Parathyroid adenoma (tissue), 2 donors: ENCODE data around the gene CKB.
"Not testable (repeated sequence)": the region's sequence is repeated elsewhere in the genome, so short reads cannot be mapped to it uniquely, and the experiment has no call there.

Experiments used
- H2AFZ ChIP-seq: fragments of 300-600 bp; sonication (generic); one replicate; pipeline ENCODE4 v1.7.0; 2017; ENCODE audit warnings: antibody characterized with exemption, mild to moderate bottlenecking
- H3K27ac ChIP-seq: fragments of 300-600 bp; sonication (generic); one replicate; pipeline ENCODE4 v1.7.0; 2017
- H3K27me3 ChIP-seq: fragments of 300-600 bp; sonication (generic); one replicate; pipeline ENCODE4 v1.7.0; 2017; ENCODE audit warnings: low read length; ENCODE audit not compliant: control insufficient read depth, insufficient read depth
- H3K36me3 ChIP-seq: fragments of 300-600 bp; sonication (generic); one replicate; pipeline ENCODE4 v1.7.0; 2017; ENCODE audit warnings: low read length; ENCODE audit not compliant: control insufficient read depth, insufficient read depth
- H3K4me1 ChIP-seq: fragments of 300-600 bp; sonication (generic); one replicate; pipeline ENCODE4 v1.7.0; 2017; ENCODE audit warnings: control low read depth
- H3K4me2 ChIP-seq: fragments of 300-600 bp; sonication (generic); one replicate; pipeline ENCODE4 v1.7.0; 2017; ENCODE audit warnings: low read length
- H3K4me3 ChIP-seq: fragments of 300-600 bp; sonication (generic); one replicate; pipeline ENCODE4 v1.7.0; 2017; ENCODE audit warnings: low read depth, low read length
- H3K79me2 ChIP-seq: fragments of 300-600 bp; sonication (generic); one replicate; pipeline ENCODE4 v1.7.0; 2017; ENCODE audit warnings: control low read depth
- H3K9ac ChIP-seq: fragments of 300-600 bp; sonication (generic); one replicate; pipeline ENCODE4 v1.7.0; 2017; ENCODE audit warnings: mild to moderate bottlenecking
- H3K9me3 ChIP-seq: fragments of 300-600 bp; sonication (generic); one replicate; pipeline ENCODE4 v1.7.0; 2017; ENCODE audit warnings: low read length; ENCODE audit not compliant: control insufficient read depth
- CTCF ChIP-seq: fragments of 300-600 bp; sonication (generic); IDR thresholded peaks from one replicate; pipeline ENCODE4 v1.7.0; 2017; ENCODE audit warnings: antibody characterized with exemption, mild to moderate bottlenecking
- donor health status: primary hyperparathyroidism.

CKB gene

DNA sequence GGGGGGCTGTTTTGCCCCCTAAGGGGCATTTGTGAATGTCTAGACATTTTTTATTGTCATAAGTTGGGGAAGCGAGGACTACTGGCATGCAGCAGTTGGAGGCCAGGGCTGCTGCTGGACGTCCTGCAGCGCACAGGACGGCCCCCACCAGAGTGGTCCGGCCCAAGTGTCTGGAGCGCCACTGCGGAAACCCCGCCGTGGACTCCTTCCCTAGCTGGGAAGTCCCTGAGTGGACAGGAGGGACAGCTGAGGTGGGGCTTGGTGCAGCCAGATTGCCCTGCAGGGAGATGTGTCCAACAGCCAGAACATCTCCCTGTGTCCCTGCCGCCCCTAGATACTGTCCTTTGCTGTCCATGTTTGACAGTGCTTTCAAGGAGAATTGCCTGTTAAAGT lies 5.5 kb downstream of the CKB start:
- Histone ChIP-seq H2AFZ (no peak overlapping the region), H3K9ac (no peak overlapping the region), H3K4me1 (peaks cover 36% of the 10 kb centered on the region), H3K27me3 (no peaks in the 10 kb centered on the region), H3K9me3 (no peaks in the 10 kb centered on the region), H3K27ac (no peak overlapping the region), H3K79me2 (no peaks in the 10 kb centered on the region), H3K36me3 (no peaks in the 10 kb centered on the region), H3K4me2 (no peak overlapping the region), H3K4me3 (no peak overlapping the region)
- TF ChIP-seq CTCF = no peak

GRCh38 chr14:103516426-103517173 lies 6.0 kb downstream of the CKB start:
- no peak for TF ChIP-seq CTCF
- H3K9me3 ChIP-seq = no peaks in the 10 kb centered on the region
- H3K4me1 ChIP-seq = peaks cover 36% of the 10 kb centered on the region
- no peak overlapping the region for H3K4me3 ChIP-seq
- H3K27ac ChIP-seq = no peak overlapping the region
- no peak overlapping the region for H2AFZ ChIP-seq
- H3K79me2 ChIP-seq = no peaks in the 10 kb centered on the region
- no peaks in the 10 kb centered on the region for H3K36me3 ChIP-seq
- no peaks in the 10 kb centered on the region for H3K27me3 ChIP-seq
- no peak overlapping the region for H3K9ac ChIP-seq
- H3K4me2 ChIP-seq = no peak overlapping the region

DNA sequence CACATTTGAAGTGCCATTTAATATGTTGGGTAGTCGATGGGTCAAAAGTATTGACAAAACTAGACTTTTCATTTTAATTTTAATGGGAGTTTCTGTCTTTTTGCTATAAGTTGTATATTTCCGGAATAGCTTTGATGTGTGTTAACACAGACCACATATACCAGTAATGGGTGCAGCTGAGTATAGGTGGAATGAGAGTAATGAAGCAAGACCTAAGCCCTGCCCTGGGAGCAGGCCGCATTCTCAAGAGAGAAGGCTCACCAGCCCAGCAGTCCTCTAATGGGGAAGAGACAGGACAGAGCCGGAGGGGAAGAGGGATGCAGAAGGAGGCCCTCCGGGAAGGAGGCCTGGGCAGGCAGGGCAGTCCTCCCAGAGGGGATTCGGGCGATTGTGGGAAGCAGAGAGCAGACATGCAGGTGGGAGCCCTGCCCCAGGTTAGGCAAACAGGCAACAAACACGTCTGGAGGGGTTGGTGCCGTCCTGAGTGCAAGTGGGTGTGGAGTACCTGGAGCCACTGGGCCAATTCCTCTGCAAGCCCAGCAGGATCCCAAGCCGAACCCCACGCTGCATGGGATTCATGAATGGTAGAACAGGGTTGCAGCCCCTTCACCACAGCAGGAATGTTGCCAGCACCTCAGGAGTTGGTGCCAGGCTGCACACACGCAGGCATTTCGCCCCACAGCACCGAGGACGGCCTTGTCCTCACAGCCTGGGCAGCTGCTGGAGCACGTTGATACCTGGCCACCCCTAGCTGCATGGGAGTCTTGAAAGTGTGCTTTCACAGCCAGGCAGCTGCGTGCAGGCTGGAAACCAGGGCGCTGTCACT lies 7.8 kb downstream of the CKB start:
- H3K27ac ChIP-seq = no peak overlapping the region
- H3K4me3 ChIP-seq = no peak overlapping the region
- H3K4me2 ChIP-seq = no peak overlapping the region
- H3K9me3 ChIP-seq = no peaks in the 10 kb centered on the region
- TF ChIP-seq CTCF = no peak
- H3K27me3 ChIP-seq = no peaks in the 10 kb centered on the region
- H2AFZ ChIP-seq = no peak overlapping the region
- no peak overlapping the region for H3K9ac ChIP-seq
- H3K36me3 ChIP-seq = no peaks in the 10 kb centered on the region
- no peaks in the 10 kb centered on the region for H3K79me2 ChIP-seq
- H3K4me1 ChIP-seq = peaks cover 30% of the 10 kb centered on the region

GRCh38 chr14:103512701-103513611 lies 9.7 kb downstream of the CKB start:
- Histone ChIP-seq H3K9me3 (no peaks in the 10 kb centered on the region), H3K27ac (peak overlapping the region; percentile 65), H3K9ac (no peak overlapping the region)

GRCh38 chr14:103512180-103512579 lies 10.4 kb downstream of the CKB start:
- H3K36me3 ChIP-seq, H3K9ac ChIP-seq, H3K4me3 ChIP-seq, H3K4me1 ChIP-seq, H3K9me3 ChIP-seq, H2AFZ ChIP-seq, H3K27me3 ChIP-seq, H3K79me2 ChIP-seq, H3K4me2 ChIP-seq: not testable (repeated sequence)
- H3K27ac ChIP-seq = peak overlapping the region; percentile 65

More at GRCh38 chr14:103512701-103513611, 9.7 kb downstream of the CKB start:
- no peak for TF ChIP-seq CTCF
- Histone ChIP-seq H3K79me2 (no peaks in the 10 kb centered on the region), H2AFZ (no peak overlapping the region), H3K36me3 (no peaks in the 10 kb centered on the region), H3K4me2 (no peak overlapping the region), H3K4me3 (no peak overlapping the region), H3K27me3 (no peaks in the 10 kb centered on the region), H3K4me1 (peaks cover 12% of the 10 kb centered on the region)
